ENCODE data around the gene VN1R5.
"Not testable (repeated sequence)": the region's sequence is repeated elsewhere in the genome, so short reads cannot be mapped to it uniquely, and the experiment has no call there.

The VN1R5 gene

DNA sequence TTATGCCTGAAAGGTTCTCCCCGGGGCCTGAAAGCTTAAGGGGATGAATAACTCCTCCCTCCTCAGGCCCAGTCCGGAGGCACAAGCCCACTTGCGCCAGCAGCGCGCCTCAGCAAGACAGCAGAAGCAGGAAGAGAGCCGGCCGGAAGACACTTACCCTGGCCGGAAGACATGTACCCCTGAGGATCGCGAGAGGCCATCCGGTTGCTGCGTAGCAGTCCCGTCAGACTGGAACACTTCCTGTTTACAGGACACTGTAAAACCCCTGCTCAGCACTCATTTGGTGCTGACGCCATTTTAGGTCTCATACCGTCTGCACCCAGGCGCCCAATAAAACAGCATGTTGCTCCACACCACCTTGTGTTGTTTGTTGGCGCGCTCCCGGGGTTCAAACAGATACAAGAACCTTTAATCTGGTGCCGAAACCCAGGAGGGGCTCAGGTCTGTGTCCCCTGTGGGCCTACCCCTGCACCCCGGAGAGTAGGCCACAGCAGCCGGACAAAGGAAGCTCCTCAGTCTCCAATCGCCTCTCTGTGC lies 30.3 kb downstream of the VN1R5 start:
- no peak overlapping the region for H3K27ac ChIP-seq (ENCODE audit: extremely low read depth, low read depth, low read length)
- no peaks in the 10 kb centered on the region for H3K9me3 ChIP-seq (ENCODE audit: control insufficient read depth, insufficient read depth, low read depth, low read length)
- no peaks in the 10 kb centered on the region for H3K36me3 ChIP-seq (ENCODE audit: control insufficient read depth in 2 of 2, insufficient read depth in 1 of 2, low read length in 2 of 2)
- CTCF ChIA-PET = no interaction called here
- TF ChIP-seq SP2 (tag by site-specific recombination; IDR thresholded peaks at IDR 0.05) (no peak), ZBTB26 (tag by site-specific recombination; optimal IDR thresholded peaks at IDR 0.05) (no peak)
- no peak overlapping the region for H3K4me3 ChIP-seq (ENCODE audit: low read depth, low read length)
- POLR2A ChIA-PET = no interaction called here
- no peaks in the 10 kb centered on the region for H3K4me1 ChIP-seq (ENCODE audit: control insufficient read depth, insufficient read depth, low read length)

- Histone ChIP-seq H3K36me3 (ENCODE audit: control insufficient read depth in 2 of 2, insufficient read depth in 1 of 2, low read length in 2 of 2) (no peaks in the 10 kb centered on the region), H3K4me3 (ENCODE audit: low read depth, low read length) (no peak overlapping the region), H3K27ac (ENCODE audit: extremely low read depth, low read depth, low read length) (no peak overlapping the region), H3K4me1 (ENCODE audit: control insufficient read depth, insufficient read depth, low read length) (no peaks in the 10 kb centered on the region), H3K9me3 (ENCODE audit: control insufficient read depth, insufficient read depth, low read depth, low read length) (no peaks in the 10 kb centered on the region)
- ChIA-PET CTCF (no interaction called here), POLR2A (no interaction called here)
- no peak for TF ChIP-seq KLF17 (tag by site-specific recombination; IDR thresholded peaks at IDR 0.05)
- no peak for TF ChIP-seq ZIC2 (tag by site-specific recombination; IDR thresholded peaks at IDR 0.05)
- no peak for TF ChIP-seq ZNF292 (tag by site-specific recombination; IDR thresholded peaks at IDR 0.05; ENCODE audit: borderline replicate concordance, low read depth)
These were observed 31.6 kb downstream of the VN1R5 start for GRCh38 chr1:247287460-247287859.

DNA sequence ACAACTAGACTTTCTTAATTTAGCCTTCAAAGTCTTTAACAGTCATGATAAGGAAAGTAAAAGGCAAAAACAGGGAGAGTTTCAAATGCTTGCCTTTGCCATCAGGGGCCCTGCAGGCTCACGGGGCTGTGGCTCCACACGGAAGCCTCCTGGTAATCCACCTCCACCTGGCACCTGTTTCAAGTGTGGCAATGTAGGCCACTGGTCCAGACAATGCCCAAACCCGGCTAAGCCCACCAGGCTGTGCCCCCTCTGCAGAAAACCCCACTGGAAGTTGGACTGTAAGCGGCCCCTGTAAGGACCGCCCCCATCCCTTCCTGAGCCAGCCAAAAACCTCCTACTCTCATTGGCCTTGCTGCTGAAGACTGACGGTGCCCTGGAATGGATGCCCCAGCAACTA lies 32.5 kb downstream of the VN1R5 start:
- ChIA-PET POLR2A (no interaction called here), CTCF (no interaction called here)
- Histone ChIP-seq H3K4me1 (ENCODE audit: control insufficient read depth, insufficient read depth, low read length) (no peaks in the 10 kb centered on the region), H3K36me3 (ENCODE audit: control insufficient read depth in 2 of 2, insufficient read depth in 1 of 2, low read length in 2 of 2) (no peaks in the 10 kb centered on the region), H3K27ac (ENCODE audit: extremely low read depth, low read depth, low read length) (no peak overlapping the region), H3K9me3 (ENCODE audit: control insufficient read depth, insufficient read depth, low read depth, low read length) (no peaks in the 10 kb centered on the region), H3K4me3 (ENCODE audit: low read depth, low read length) (no peak overlapping the region)
- TF ChIP-seq ZNF544 (tag by site-specific recombination; IDR thresholded peaks at IDR 0.05) = no peak
- TF ChIP-seq ZNF677 (tag by site-specific recombination; IDR thresholded peaks at IDR 0.05) = no peak
- no peak for TF ChIP-seq ZNF184 (tag by site-specific recombination; IDR thresholded peaks at IDR 0.05)
- TF ChIP-seq, protein P1, sequence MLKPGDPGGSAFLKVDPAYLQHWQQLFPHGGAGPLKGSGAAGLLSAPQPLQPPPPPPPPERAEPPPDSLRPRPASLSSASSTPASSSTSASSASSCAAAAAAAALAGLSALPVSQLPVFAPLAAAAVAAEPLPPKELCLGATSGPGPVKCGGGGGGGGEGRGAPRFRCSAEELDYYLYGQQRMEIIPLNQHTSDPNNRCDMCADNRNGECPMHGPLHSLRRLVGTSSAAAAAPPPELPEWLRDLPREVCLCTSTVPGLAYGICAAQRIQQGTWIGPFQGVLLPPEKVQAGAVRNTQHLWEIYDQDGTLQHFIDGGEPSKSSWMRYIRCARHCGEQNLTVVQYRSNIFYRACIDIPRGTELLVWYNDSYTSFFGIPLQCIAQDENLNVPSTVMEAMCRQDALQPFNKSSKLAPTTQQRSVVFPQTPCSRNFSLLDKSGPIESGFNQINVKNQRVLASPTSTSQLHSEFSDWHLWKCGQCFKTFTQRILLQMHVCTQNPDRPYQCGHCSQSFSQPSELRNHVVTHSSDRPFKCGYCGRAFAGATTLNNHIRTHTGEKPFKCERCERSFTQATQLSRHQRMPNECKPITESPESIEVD (tag by site-specific recombination; IDR thresholded peaks at IDR 0.05) = no peak
- no peak for TF ChIP-seq FEZF1 (tag by site-specific recombination; IDR thresholded peaks at IDR 0.05)
- no peak for TF ChIP-seq ZNF610 (tag by site-specific recombination; IDR thresholded peaks at IDR 0.05; ENCODE audit: borderline replicate concordance)
- no peak for TF ChIP-seq SP3 (tag by site-specific recombination; IDR thresholded peaks at IDR 0.05)
- no peak for TF ChIP-seq ZNF830 (tag by site-specific recombination; IDR thresholded peaks at IDR 0.05; ENCODE audit: low read depth)
- TF ChIP-seq ZNF558 (tag by site-specific recombination; IDR thresholded peaks at IDR 0.05) = no peak
- TF ChIP-seq KLF9 (tag by site-specific recombination; IDR thresholded peaks at IDR 0.05; ENCODE audit: low read depth) = no peak
- TF ChIP-seq KLF17 (tag by site-specific recombination; IDR thresholded peaks at IDR 0.05) = no peak
- TF ChIP-seq OVOL3 (tag by site-specific recombination; IDR thresholded peaks at IDR 0.05) = no peak
- no peak for TF ChIP-seq ZNF426 (tag by site-specific recombination; IDR thresholded peaks at IDR 0.05)
- TF ChIP-seq, protein P2, sequence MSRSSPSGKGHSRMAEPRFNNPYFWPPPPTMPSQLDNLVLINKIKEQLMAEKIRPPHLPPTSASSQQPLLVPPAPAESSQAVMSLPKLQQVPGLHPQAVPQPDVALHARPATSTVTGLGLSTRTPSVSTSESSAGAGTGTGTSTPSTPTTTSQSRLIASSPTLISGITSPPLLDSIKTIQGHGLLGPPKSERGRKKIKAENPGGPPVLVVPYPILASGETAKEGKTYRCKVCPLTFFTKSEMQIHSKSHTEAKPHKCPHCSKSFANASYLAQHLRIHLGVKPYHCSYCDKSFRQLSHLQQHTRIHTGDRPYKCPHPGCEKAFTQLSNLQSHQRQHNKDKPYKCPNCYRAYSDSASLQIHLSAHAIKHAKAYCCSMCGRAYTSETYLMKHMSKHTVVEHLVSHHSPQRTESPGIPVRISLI (tag by site-specific recombination; IDR thresholded peaks at IDR 0.05) = no peak
- no peak for TF ChIP-seq ZNF354C (tag by site-specific recombination; IDR thresholded peaks at IDR 0.05; ENCODE audit: borderline replicate concordance, low read depth)
- TF ChIP-seq HOXC10 (CRISPR knock-in tag; IDR thresholded peaks at IDR 0.05) = no peak

GRCh38 chr1:247289274-247289892 lies 33.5 kb downstream of the VN1R5 start:
- H3K27ac ChIP-seq (ENCODE audit: extremely low read depth, low read depth, low read length); H3K9me3 ChIP-seq (ENCODE audit: control insufficient read depth, insufficient read depth, low read depth, low read length); H3K4me1 ChIP-seq (ENCODE audit: control insufficient read depth, insufficient read depth, low read length); POLR2A ChIA-PET; CTCF ChIA-PET; H3K36me3 ChIP-seq (ENCODE audit: control insufficient read depth in 2 of 2, insufficient read depth in 1 of 2, low read length in 2 of 2); H3K4me3 ChIP-seq (ENCODE audit: low read depth, low read length): not testable (repeated sequence)

All from HEK293 (cell line).